HG03060 (cell line): ENCODE results near the gene CDCA8.

Source experiments
- ATAC-seq: cut with Tn5 transposase; IDR thresholded peaks from one replicate; pipeline ENCODE4 v1.9.1; 2021; ENCODE audit warnings: low read depth, moderate number of reproducible peaks; ENCODE audit not compliant: unreplicated experiment

The CDCA8 gene

GRCh38 chr1:37692078-37692833 lies at the start of gene CDCA8:
Gene CDCA8 (plus strand): TSS chr1:37692516. CDS start chr1:37692691, 175 bp downstream.
- ATAC-seq, result peak; percentile 67

GRCh38 chr1:37647281-37647680 lies 45.0 kb upstream of the CDCA8 start:
- ATAC-seq, result no peak

GRCh38 chr1:37650173-37650572 lies 42.1 kb upstream of the CDCA8 start:
- ATAC-seq, result no peak

- ATAC-seq, result no peak
These were observed 41.6 kb upstream of the CDCA8 start for GRCh38 chr1:37650721-37651120.

- ATAC-seq, result no peak
These were observed 40.5 kb upstream of the CDCA8 start for GRCh38 chr1:37651803-37652202.

GRCh38 chr1:37652976-37653375 lies 39.3 kb upstream of the CDCA8 start:
- ATAC-seq, result no peak

GRCh38 chr1:37653906-37654305 lies 38.4 kb upstream of the CDCA8 start:
- no peak for ATAC-seq

GRCh38 chr1:37655274-37655673 lies 37.0 kb upstream of the CDCA8 start:
- ATAC-seq, result no peak

- no peak for ATAC-seq
These were observed 36.3 kb upstream of the CDCA8 start for GRCh38 chr1:37656026-37656425.

GRCh38 chr1:37656881-37657280 lies 35.4 kb upstream of the CDCA8 start:
- ATAC-seq, result no peak

GRCh38 chr1:37657620-37658412 lies 34.5 kb upstream of the CDCA8 start:
- ATAC-seq, result no peak

GRCh38 chr1:37658486-37658885 lies 33.8 kb upstream of the CDCA8 start:
- no peak for ATAC-seq

- ATAC-seq, result no peak
These were observed 31.7 kb upstream of the CDCA8 start for GRCh38 chr1:37660664-37661063.

GRCh38 chr1:37661401-37661800 lies 30.9 kb upstream of the CDCA8 start:
- ATAC-seq, result no peak

- no peak for ATAC-seq
These were observed 30.1 kb upstream of the CDCA8 start for GRCh38 chr1:37662031-37662755.

- no peak for ATAC-seq
These were observed 28.8 kb upstream of the CDCA8 start for GRCh38 chr1:37663426-37664000.

GRCh38 chr1:37666241-37666867 lies 26.0 kb upstream of the CDCA8 start:
- ATAC-seq, result no peak

- ATAC-seq, result no peak
These were observed 25.2 kb upstream of the CDCA8 start for GRCh38 chr1:37667023-37667671.

- no peak for ATAC-seq
These were observed 22.2 kb upstream of the CDCA8 start for GRCh38 chr1:37670133-37670532.

GRCh38 chr1:37671261-37671660 lies 21.1 kb upstream of the CDCA8 start:
- no peak for ATAC-seq
